H4 (cell line): Measurements from ENCODE around the gene NR4A1. TPM values are rescaled to one million over a fixed set of nuclear protein-coding genes. Genes with fewer than 3 reads are reported as not detected.

Source experiments
- DNase-seq: peaks from one replicate; pipeline ENCODE4 v3.0.0-alpha.2; 2015; ENCODE audit warnings: low spot score
- total RNA-seq: library from RNA; depleted of rRNA; stranded (reverse); fragments of >200 nt; shearing (Covaris generic); gene quantifications from 2 replicates; pipeline ENCODE4 v1.2.3, GENCODE V29; 2014

Gene NR4A1
- total RNA-seq, 1 experiment from 2014 or later: 0.54 TPM

- no peak for DNase-seq
These were observed 28.5 kb downstream of the NR4A1 start, which contains the start of gene SMIM41 for GRCh38 chr12:52079576-52080402. Gene SMIM41, plus strand, starts transcription at chr12:52079704. Its CDS starts 76 bp downstream, at chr12:52079780.

DNA sequence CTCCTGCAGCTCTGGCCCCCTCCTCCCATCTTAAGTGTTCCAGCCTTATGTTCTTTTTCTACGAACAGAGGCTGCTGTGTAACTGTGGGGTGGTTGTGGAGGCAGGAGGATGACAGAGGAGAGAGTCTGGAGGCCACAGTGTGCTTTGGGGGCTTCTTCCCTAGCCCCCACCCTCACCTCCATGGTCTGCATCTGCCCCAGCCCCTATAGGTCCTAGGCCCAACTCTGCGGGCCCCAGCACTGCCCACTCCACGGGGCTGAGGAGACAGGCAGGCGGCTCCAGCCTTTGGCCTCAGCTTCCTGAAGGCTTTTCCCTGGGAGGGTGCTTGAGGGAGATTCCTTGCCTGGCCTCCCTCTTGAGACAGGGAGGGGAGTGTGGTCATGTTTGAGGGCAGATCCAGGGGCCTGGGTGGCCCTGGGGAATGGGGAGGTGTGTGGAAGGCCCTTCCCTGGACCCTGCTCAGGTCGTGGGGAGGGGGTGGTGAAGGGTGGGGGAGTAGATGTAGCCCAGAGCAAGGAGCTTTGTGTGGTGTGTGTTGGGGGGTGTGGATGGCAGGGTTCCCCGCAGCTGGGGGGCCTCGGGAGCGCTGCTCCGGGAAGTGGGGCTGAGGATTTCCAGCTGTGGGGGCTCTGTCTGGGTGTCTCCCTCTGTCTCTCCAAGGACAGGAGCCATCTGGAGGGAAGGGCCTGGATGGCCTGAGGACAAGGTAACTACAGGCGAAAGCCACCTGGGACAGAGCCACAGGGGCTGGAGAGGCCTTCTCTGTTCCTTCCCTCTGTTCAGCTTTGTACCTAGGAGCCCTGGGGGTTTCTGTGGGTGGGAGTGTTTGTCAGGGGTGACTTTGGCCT, 29.4 kb downstream of the NR4A1 start:
- no peak for DNase-seq

DNA sequence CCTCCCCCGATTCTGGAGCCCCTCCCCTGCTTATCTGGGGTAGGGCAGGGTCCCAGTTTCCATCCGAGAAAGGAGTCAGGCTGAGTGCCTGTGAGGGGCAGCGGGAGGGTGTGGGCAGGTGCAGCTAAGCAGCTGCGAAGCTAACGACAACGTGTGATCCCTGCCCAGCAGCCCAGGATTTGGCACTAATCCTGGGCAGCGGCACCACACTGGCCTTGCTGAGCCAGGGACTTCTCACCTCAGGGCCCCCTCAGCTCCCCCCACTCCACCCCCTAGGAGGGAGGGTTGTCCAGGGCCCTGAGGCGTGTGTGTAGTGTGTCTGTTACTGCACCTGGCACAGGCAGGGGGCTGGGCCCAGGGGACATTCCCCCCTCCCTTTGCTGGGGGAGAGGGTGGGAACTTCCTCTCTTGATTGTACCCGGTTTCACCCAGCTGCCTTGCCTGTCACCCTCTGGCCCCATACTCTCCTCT, 30.1 kb downstream of the NR4A1 start:
- DNase-seq: no peak

DNA sequence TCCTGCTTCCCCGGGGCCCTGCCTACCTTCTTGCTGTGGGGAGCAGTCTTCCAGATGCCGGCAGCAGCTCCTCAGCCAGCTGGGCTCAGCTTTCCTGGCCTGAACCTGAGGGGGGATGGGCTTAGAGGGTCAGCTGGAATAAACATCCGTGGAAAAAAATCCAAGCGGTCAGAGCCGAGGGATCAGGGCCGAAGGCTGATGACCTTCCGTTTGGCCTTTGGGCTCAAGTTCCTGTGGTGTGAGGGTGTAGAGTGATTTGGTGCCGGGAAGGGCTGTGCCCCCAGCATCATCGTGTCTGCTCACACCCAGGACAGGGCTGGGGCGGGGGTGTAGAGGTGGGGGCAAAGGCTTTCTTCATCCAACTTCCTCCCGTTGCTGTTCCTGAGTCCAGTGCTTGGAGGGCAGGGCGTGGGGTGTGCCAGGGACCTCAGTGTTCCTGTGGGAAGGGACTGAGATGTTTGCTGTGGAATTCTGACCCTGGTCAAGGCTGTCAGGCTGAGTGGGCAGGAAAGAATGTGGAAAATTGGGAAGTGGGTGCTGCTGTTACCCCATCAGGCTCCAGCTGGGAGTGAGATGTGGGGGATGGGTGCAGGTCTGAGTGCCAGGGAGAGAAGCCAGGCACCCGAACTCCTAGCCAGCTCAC, 30.9 kb downstream of the NR4A1 start:
- no peak for DNase-seq

GRCh38 chr12:52082669-52082987, 31.4 kb downstream of the NR4A1 start:
- no peak for DNase-seq

GRCh38 chr12:52082988-52083637, 31.9 kb downstream of the NR4A1 start:
- no peak for DNase-seq

- no peak for DNase-seq
These were observed 32.4 kb downstream of the NR4A1 start for GRCh38 chr12:52083638-52083996.

DNA sequence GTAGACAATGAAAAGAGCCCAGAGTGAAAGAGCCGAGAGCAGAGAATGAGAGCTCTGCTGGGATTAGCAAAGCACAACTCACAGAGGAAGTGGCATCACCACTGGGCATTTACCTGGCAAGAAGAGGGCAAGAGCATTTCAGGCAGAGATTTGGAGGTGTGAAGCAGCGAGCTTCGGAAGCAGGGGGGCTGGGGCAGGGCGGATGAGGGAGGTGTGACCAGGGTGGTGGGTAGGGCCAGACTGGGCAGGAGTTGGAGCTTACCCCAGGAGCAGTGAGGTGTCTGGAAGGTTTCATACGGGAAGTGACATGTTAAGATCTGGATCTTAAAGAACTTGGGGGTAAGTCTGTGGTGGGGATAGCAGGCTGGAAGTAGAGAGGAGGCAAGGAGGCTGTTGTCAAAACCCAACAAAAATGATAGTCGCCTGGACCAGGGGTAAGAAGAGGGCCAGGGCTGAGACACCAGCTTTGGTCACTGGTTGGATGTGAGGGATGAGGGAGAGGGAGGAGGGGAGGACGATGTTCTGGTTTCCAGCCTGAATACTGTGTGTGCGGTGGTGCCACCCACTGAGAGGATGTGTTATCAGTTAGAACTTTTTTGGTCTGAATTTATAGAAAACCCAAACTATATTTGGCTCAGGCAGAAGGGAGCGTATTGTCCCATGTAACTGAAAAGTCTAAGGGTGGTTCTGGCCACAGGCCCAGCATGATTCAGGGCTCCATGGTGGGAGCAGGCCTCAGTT, 33.4 kb downstream of the NR4A1 start:
- no peak for DNase-seq

- DNase-seq: no peak
These were observed 34.5 kb downstream of the NR4A1 start for GRCh38 chr12:52085682-52086180.

DNA sequence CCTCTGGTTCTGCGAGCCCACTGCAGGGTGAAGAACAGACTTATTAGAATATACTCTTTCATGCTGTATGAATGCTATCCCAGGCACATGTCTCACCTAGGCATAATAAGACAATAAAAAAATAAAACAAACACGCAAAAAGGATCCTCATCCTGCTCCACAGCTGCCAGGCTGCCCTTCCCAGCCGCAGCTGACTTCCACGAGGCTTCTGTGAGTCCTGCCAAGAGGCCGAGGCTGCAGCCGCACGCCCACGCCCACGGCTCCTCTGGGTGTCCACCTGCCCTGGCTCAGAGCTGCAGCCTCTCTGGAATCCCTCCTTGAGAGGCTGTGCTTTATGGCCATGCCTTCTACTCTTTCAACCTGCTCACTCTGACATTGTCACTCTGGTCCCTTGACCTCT, 35.1 kb downstream of the NR4A1 start:
- no peak for DNase-seq

GRCh38 chr12:52086944-52087835, 35.9 kb downstream of the NR4A1 start:
- no peak for DNase-seq

GRCh38 chr12:52087961-52088820, 36.9 kb downstream of the NR4A1 start:
- DNase-seq: no peak

- no peak for DNase-seq
These were observed 38.2 kb downstream of the NR4A1 start for GRCh38 chr12:52089491-52089890.

DNA sequence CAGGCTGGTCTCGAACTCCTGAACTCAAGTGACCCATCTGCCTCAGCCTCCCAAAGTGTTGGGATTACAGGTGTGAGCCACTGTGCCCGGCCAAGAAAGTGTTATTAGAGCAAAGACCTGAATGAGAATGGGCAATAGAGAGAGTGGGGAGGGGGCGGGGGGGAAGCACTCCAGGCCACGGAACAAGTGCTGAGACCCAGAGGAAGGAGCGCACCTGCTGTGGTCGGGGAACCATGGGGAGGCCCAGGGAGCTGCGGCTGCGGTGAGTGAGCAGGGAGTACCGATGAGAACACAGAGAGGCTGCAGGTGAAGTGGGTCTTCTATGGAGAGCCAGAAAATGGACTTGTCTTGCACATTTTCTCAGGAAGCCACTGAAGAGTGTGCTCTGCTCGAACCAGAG, 39.0 kb downstream of the NR4A1 start:
- DNase-seq: no peak

DNA sequence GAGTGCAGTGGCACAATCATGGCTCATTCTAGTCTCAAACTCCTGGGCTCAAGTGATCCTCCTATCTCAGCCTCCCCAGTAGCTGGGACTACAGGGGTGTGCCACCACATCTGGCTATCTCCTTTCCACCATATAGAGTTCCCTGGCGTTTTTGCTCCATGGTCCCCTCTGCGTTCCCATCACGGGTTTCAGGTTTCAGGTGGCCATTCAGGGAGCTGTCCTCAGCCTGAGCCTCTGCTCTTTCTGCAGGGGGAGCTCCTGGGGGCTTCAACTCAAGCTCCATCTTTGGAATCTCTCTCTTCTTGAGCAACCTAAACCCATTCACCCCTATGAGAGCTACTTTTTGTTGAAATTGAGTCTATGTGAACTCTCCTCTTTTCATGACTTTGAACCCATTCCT, 39.8 kb downstream of the NR4A1 start:
- DNase-seq: no peak

DNA sequence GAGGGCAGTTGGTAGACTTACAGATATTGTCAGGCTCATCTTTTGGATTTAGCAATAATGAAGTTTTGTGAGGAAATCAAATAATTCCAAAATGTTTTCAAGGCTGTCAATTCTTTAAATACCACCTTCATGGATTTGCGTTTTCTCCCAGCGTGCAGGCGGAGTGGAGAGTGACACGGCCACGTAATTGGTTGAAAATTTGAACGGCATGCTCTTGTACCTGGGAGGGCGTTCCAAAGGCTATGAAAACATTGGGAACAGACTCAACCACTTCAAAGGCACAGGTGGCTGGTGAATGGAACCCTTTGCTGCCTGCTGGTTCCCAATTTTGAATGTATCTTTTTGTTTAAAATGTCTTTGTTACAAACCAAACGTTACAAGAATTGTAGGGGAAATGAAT, 40.6 kb downstream of the NR4A1 start:
- DNase-seq: no peak

DNA sequence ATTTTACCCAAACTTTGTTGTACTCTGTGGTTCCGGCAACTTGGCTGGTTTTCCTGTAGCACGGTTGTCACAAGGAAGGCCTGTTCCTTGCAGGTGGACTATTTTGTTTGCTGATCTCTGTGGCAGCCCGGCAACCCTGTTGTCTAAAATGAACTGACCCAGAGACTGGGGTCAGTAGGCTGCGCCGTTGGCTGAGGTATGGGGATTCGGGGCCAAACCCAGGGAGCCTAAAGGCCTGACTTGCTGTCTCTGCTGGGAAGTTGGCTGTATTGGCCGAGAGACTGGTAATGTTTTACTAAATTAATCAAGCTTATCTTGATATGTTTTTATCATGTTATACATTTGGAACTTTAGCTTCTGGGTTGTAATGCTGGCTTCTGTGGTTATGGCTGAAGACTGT, 42.1 kb downstream of the NR4A1 start:
- no peak for DNase-seq

- no peak for DNase-seq
These were observed 45.2 kb downstream of the NR4A1 start for GRCh38 chr12:52096332-52097044.
